K562 (cell line): ENCODE measurements around the gene PROK2. TPM values are rescaled to one million over a fixed set of nuclear protein-coding genes. Genes with fewer than 3 reads are reported as not detected.

ENCODE experiments used
- ATAC-seq: fragments of 200-7000 bp; cut with Tn5 transposase; 3 replicates; pipeline ENCODE4 v1.9.1; 2020; ENCODE audit warnings: moderate library complexity
- BruUV-seq: library from RNA; stranded (reverse); fragments of 400-500 nt; replicated peaks from 2 replicates; lab custom pipeline; 2021; lab: Mats Ljungman, UMichigan
- CTCF ChIA-PET: fragments of 300-600 bp; formaldehyde crosslinking; extraction: SDS; loops from one replicate; lab custom pipeline; 2021; ENCODE audit warnings: low intra/inter-chr PET ratio; lab: Yijun Ruan, JAX
- POLR2A ChIA-PET: fragments of 300-600, 350-650 bp; sonication (Branson Sonifier 250); formaldehyde crosslinking; extraction: SDS; loops from one replicate; lab custom pipeline; 2021; ENCODE audit warnings: antibody characterized with exemption, inconsistent platforms; lab: Yijun Ruan, JAX
- DNase-seq, 4 experiments: peaks; one replicate each; pipeline versions ENCODE4 v3.0.0 to v3.0.0-alpha.2; 2011 to 2018; ENCODE audit warnings: low spot score in 3 of 4, mixed read lengths in 3 of 4; ENCODE audit errors: extremely low read depth in 1 of 4
- FAIRE-seq: peaks from 2 replicates; lab custom pipeline; 2011; peaks lifted over from hg19 to GRCh38; lab: Jason Lieb, UNC
- H2AFZ ChIP-seq: 2 replicates; pipeline ENCODE4 v1.6.0; 2011; ENCODE audit warnings: low read depth, low read length, control low read depth, inconsistent platforms
- H3K27ac ChIP-seq: fragments of 200-600 bp; 3 replicates; pipeline ENCODE4 v1.8.0; 2011; ENCODE audit warnings: low read depth, mild to moderate bottlenecking, control low read depth, inconsistent platforms, low read length, moderate library complexity, mixed read lengths; ENCODE audit errors: extremely low read depth
- H3K27me3 ChIP-seq, 2 experiments: fragments of 300-600 bp in 1 of 2; 2 replicates in 1 of 2; 3 replicates in 1 of 2; pipeline versions ENCODE4 v1.6.0 to v1.8.0; 2011; ENCODE audit warnings: inconsistent platforms in 2 of 2, low read length in 2 of 2, mild to moderate bottlenecking in 1 of 2, mixed read lengths in 1 of 2, moderate library complexity in 1 of 2; ENCODE audit not compliant: control insufficient read depth in 2 of 2, insufficient read depth in 2 of 2
- H3K36me3 ChIP-seq: fragments of 300-600 bp; 3 replicates; pipeline ENCODE4 v1.8.0; 2011; ENCODE audit warnings: mild to moderate bottlenecking, low read length, inconsistent platforms; ENCODE audit not compliant: control insufficient read depth, insufficient read depth
- H3K4me1 ChIP-seq, 2 experiments: fragments of 200-600 bp in 1 of 2; replicated peaks in 1 of 2; 2 replicates in 1 of 2; 3 replicates in 1 of 2; pipeline versions ENCODE4 v1.5.1 to v1.8.0; 2011; ENCODE audit warnings: inconsistent platforms in 2 of 2, low read length in 2 of 2, mild to moderate bottlenecking in 1 of 2, mixed read lengths in 1 of 2, moderate library complexity in 1 of 2; ENCODE audit not compliant: control insufficient read depth in 2 of 2, insufficient read depth in 2 of 2
- H3K4me2 ChIP-seq: 2 replicates; pipeline ENCODE4 v1.6.1; 2011; ENCODE audit warnings: low read length, control low read depth, inconsistent platforms, mixed read lengths; ENCODE audit not compliant: insufficient read depth
- H3K4me3 ChIP-seq: fragments of 200-600 bp; sonication (generic), shearing (Covaris generic); 2 replicates; pipeline ENCODE4 v1.5.1; 2016; ENCODE audit warnings: control low read depth, inconsistent platforms
- H3K79me2 ChIP-seq: fragments of 200-600 bp; 3 replicates; pipeline ENCODE4 v1.8.0; 2011; ENCODE audit warnings: low read length, inconsistent platforms; ENCODE audit not compliant: control insufficient read depth, insufficient read depth
- H3K9ac ChIP-seq, 2 experiments: 2 replicates each; pipeline versions ENCODE4 v1.6.0 to v1.6.1; 2011; ENCODE audit warnings: low read depth in 2 of 2, low read length in 2 of 2, control low read depth in 1 of 2, inconsistent platforms in 1 of 2, mild to moderate bottlenecking in 1 of 2, mixed read lengths in 1 of 2; ENCODE audit not compliant: insufficient read depth in 1 of 2
- H3K9me1 ChIP-seq: one replicate; pipeline ENCODE4 v1.6.0; 2011; ENCODE audit warnings: inconsistent platforms, mild to moderate bottlenecking, low read length, moderate library complexity; ENCODE audit not compliant: control insufficient read depth, insufficient read depth
- H3K9me3 ChIP-seq: replicated peaks from 2 replicates; pipeline ENCODE4 v1.5.1; 2011; ENCODE audit warnings: low read depth, low read length, inconsistent platforms; ENCODE audit not compliant: control insufficient read depth, insufficient read depth
- H4K20me1 ChIP-seq: replicated peaks from 2 replicates; pipeline ENCODE4 v1.6.1; 2011; ENCODE audit warnings: low read length, inconsistent platforms, mixed read lengths; ENCODE audit not compliant: control insufficient read depth, insufficient read depth
- MTA2 ChIP-seq: fragments of 450-650 bp; IDR thresholded peaks from 2 replicates; pipeline ENCODE4 v1.6.1; 2016; ENCODE audit warnings: low read depth
- MTF1 ChIP-seq: fragments of 250-450 bp; sonication (Bioruptor Pico); IDR thresholded peaks from 2 replicates; pipeline ENCODE4 v1.9.0; 2021; ENCODE audit warnings: moderate library complexity, mild to moderate bottlenecking, inconsistent platforms, borderline replicate concordance
- WGBS: fragments of 100-300 bp; shearing (Covaris generic); methylation state at CpG from one replicate; pipeline ENCODE4 v1.1.6; 2016; ENCODE audit warnings: low coverage, mixed read lengths; ENCODE audit not compliant: insufficient coverage; ENCODE audit errors: missing lambda C conversion rate; 5-methylcytosine and 5-hydroxymethylcytosine counted together
- in situ Hi-C: fragments of 300-500 bp; cut with MboI; formaldehyde crosslinking; loops from 4 replicates; pipeline ENCODE4 v1.15.0; 2018; ENCODE audit warnings: inconsistent platforms, mixed read lengths
- intact Hi-C: fragments of 100-400 bp; cut with micrococcal nuclease; formaldehyde crosslinking; loops from 2 replicates; pipeline ENCODE4 v1.14.2; 2022
- polyA plus RNA-seq, 8 experiments: library from polyadenylated mRNA; depleted of rRNA in 4 of 8; stranded (reverse) in 5 of 8; unstranded in 3 of 8; fragments of >200 nt; fragmentation: Nextera tagmentation in 2 of 8; fragmentation: Illumina TruSeq in 1 of 8; extraction: Ambion mirVana in 2 of 8; extraction: Trizol in 1 of 8; gene quantifications; 2 replicates each; pipeline versions ENCODE4 v1.2.1 to v1.2.3, GENCODE V29; 2011 to 2014; ENCODE audit warnings: inconsistent platforms in 1 of 8, missing spikeins in 1 of 8
- total RNA-seq, 7 experiments: library from RNA; depleted of rRNA in 6 of 7; stranded (reverse); fragments of >200 nt in 6 of 7; fragmentation: Illumina TruSeq in 2 of 7; extraction: Trizol in 2 of 7; gene quantifications; 2 replicates each; pipeline versions ENCODE4 v1.2.1 to v1.2.3, GENCODE V29; 2011 to 2021; ENCODE audit warnings: low replicate concordance in 1 of 7
- TF ChIP-seq, protein P1 (sequence below): fragments of 200-800 bp; sonication (Bioruptor generic); IDR thresholded peaks from 2 replicates; pipeline ENCODE4 v1.6.1; 2016; ENCODE audit warnings: missing genetic modification characterization, missing compliant biosample characterization
- TF ChIP-seq, protein P2 (sequence below): fragments of 250-450 bp; sonication (Bioruptor Pico); IDR thresholded peaks from 2 replicates; pipeline ENCODE4 v1.8.0; 2021; ENCODE audit warnings: borderline replicate concordance, mild to moderate bottlenecking, moderate library complexity; ENCODE audit not compliant: poor library complexity, severe bottlenecking
- TF ChIP-seq, protein P3 (sequence below): sonication (generic); formaldehyde crosslinking; IDR thresholded peaks from 2 replicates; pipeline ENCODE4 v1.8.1; 2023; ENCODE audit warnings: mild to moderate bottlenecking, missing genetic modification reagents
- TF ChIP-seq, protein P4 (sequence below), 3 experiments: IDR thresholded peaks in 2 of 3; conservative IDR thresholded peaks in 1 of 3; 2 replicates each; pipeline ENCODE4 v1.5.1; 2011 to 2012; ENCODE audit warnings: low read length in 3 of 3, mild to moderate bottlenecking in 3 of 3, control low read depth in 2 of 3, improper control_type of control experiment in 1 of 3, inconsistent platforms in 1 of 3, low read depth in 1 of 3, mixed read lengths in 1 of 3, moderate library complexity in 1 of 3; ENCODE audit not compliant: insufficient read depth in 2 of 3
- TF ChIP-seq, protein P5 (sequence below), 3 experiments: fragments of 200-800 bp in 1 of 3; sonication (Bioruptor generic) in 1 of 3; sonication (generic) in 1 of 3; formaldehyde crosslinking in 1 of 3; IDR thresholded peaks; 2 replicates each; pipeline versions ENCODE4 v1.6.1 to v1.8.0; 2016 to 2022; ENCODE audit warnings: mild to moderate bottlenecking in 2 of 3, missing compliant biosample characterization in 2 of 3, missing genetic modification characterization in 2 of 3, missing genetic modification reagents in 1 of 3

PROK2 gene
- total and polyA plus RNA-seq, 9 of the 15 experiments (the other 6 are each of a cell fraction or from before 2014, with no cell fraction given): 0.07 to 0.13 TPM; not detected in 7

DNA sequence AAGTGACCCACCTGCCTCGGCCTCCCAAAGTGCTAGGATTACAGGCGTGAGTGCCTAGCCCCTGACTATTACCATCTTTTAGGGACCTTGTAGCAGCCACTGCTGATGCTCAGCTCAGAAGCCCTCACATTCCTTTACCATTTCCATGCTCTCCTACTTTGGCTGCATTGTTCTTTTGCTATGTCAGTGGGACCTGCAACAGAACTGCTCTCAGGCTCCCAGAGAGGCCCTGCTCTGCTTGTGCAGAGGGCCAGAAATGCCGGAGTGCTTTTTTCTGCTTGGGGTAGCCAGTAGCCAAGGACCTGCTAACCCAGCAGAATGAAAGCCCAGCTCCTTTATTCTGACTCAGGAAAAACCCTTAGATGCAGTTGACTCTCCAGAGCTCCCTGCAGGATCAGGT lies 18.3 kb upstream of the PROK2 start (continued):
- TF ChIP-seq, protein P1, sequence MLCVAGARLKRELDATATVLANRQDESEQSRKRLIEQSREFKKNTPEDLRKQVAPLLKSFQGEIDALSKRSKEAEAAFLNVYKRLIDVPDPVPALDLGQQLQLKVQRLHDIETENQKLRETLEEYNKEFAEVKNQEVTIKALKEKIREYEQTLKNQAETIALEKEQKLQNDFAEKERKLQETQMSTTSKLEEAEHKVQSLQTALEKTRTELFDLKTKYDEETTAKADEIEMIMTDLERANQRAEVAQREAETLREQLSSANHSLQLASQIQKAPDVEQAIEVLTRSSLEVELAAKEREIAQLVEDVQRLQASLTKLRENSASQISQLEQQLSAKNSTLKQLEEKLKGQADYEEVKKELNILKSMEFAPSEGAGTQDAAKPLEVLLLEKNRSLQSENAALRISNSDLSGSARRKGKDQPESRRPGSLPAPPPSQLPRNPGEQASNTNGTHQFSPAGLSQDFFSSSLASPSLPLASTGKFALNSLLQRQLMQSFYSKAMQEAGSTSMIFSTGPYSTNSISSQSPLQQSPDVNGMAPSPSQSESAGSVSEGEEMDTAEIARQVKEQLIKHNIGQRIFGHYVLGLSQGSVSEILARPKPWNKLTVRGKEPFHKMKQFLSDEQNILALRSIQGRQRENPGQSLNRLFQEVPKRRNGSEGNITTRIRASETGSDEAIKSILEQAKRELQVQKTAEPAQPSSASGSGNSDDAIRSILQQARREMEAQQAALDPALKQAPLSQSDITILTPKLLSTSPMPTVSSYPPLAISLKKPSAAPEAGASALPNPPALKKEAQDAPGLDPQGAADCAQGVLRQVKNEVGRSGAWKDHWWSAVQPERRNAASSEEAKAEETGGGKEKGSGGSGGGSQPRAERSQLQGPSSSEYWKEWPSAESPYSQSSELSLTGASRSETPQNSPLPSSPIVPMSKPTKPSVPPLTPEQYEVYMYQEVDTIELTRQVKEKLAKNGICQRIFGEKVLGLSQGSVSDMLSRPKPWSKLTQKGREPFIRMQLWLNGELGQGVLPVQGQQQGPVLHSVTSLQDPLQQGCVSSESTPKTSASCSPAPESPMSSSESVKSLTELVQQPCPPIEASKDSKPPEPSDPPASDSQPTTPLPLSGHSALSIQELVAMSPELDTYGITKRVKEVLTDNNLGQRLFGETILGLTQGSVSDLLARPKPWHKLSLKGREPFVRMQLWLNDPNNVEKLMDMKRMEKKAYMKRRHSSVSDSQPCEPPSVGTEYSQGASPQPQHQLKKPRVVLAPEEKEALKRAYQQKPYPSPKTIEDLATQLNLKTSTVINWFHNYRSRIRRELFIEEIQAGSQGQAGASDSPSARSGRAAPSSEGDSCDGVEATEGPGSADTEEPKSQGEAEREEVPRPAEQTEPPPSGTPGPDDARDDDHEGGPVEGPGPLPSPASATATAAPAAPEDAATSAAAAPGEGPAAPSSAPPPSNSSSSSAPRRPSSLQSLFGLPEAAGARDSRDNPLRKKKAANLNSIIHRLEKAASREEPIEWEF (CRISPR knock-in tag): no peak

DNA sequence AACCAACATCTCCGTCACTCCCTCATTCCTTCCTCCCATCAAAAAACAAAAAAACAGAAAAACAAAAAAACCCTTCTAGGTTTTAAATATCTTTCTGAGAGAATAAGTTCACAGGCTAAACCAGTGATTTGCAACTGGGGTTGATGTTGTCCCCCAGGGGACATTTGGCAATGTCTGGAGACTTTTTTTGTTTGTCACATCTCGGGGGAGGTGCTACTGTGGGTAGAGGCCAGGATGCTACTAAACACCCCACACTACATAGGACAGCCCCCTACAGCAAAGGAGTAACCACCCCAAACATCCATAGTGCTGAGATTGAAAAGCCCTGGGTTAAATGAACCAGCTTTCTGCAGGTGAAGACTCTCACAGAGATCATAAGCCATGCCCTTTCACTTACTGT lies 17.0 kb upstream of the PROK2 start:
- Histone ChIP-seq H3K79me2 (no peaks in the 10 kb centered on the region), H3K9me3 (no peaks in the 10 kb centered on the region), H2AFZ (no peak overlapping the region), H3K27ac (no peak overlapping the region), H3K4me2 (no peak overlapping the region), H3K9ac (no peak overlapping the region), H3K4me1 (no peaks in the 10 kb centered on the region; a peak in 1 of 5 replicates), H3K36me3 (no peaks in the 10 kb centered on the region), H3K4me3 (no peak overlapping the region), H3K9me1 (no peaks in the 10 kb centered on the region), H3K27me3 (peaks cover 0 to 12% of the 10 kb centered on the region in 2 experiments; a peak in 2 of 5 replicates), H4K20me1 (no peaks in the 10 kb centered on the region)
- POLR2A ChIA-PET: interaction anchor here (0.6 to 0.8 kb wide), 2 partner anchors 18 to 503 kb away, joined by 3 to 4 read pairs; no protein-coding TSS in a partner anchor
- intact Hi-C loops (no loop called here), in situ Hi-C loops (no loop called here)
- 6% methylated on average over 2 of the region's 2 CpGs for WGBS
- DNase-seq: no peak
- no TSS peak for BruUV-seq
- CTCF ChIA-PET: no interaction called here
- no peak for ATAC-seq
- no peak for FAIRE-seq
- TF ChIP-seq MTA2 (no peak), MTF1 (CRISPR knock-in tag) (no peak)
- TF ChIP-seq, protein P2, sequence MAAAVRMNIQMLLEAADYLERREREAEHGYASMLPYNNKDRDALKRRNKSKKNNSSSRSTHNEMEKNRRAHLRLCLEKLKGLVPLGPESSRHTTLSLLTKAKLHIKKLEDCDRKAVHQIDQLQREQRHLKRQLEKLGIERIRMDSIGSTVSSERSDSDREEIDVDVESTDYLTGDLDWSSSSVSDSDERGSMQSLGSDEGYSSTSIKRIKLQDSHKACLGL (CRISPR knock-in tag): no peak
- TF ChIP-seq, protein P3, sequence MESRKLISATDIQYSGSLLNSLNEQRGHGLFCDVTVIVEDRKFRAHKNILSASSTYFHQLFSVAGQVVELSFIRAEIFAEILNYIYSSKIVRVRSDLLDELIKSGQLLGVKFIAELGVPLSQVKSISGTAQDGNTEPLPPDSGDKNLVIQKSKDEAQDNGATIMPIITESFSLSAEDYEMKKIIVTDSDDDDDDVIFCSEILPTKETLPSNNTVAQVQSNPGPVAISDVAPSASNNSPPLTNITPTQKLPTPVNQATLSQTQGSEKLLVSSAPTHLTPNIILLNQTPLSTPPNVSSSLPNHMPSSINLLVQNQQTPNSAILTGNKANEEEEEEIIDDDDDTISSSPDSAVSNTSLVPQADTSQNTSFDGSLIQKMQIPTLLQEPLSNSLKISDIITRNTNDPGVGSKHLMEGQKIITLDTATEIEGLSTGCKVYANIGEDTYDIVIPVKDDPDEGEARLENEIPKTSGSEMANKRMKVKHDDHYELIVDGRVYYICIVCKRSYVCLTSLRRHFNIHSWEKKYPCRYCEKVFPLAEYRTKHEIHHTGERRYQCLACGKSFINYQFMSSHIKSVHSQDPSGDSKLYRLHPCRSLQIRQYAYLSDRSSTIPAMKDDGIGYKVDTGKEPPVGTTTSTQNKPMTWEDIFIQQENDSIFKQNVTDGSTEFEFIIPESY (CRISPR knock-in tag): no peak
- TF ChIP-seq, protein P4, sequence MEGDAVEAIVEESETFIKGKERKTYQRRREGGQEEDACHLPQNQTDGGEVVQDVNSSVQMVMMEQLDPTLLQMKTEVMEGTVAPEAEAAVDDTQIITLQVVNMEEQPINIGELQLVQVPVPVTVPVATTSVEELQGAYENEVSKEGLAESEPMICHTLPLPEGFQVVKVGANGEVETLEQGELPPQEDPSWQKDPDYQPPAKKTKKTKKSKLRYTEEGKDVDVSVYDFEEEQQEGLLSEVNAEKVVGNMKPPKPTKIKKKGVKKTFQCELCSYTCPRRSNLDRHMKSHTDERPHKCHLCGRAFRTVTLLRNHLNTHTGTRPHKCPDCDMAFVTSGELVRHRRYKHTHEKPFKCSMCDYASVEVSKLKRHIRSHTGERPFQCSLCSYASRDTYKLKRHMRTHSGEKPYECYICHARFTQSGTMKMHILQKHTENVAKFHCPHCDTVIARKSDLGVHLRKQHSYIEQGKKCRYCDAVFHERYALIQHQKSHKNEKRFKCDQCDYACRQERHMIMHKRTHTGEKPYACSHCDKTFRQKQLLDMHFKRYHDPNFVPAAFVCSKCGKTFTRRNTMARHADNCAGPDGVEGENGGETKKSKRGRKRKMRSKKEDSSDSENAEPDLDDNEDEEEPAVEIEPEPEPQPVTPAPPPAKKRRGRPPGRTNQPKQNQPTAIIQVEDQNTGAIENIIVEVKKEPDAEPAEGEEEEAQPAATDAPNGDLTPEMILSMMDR (IDR thresholded peaks at IDR 0.05 in 2 of 3, conservative IDR thresholded peaks at IDR 0.05 in 1 of 3; ENCODE audit: insufficient read depth in 2 of 3, low read depth in 1 of 3, low read length in 3 of 3): no peak
- TF ChIP-seq, protein P5, sequence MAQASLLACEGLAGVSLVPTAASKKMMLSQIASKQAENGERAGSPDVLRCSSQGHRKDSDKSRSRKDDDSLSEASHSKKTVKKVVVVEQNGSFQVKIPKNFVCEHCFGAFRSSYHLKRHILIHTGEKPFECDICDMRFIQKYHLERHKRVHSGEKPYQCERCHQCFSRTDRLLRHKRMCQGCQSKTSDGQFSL (CRISPR knock-in tag; IDR thresholded peaks at IDR 0.05): no peak
- TF ChIP-seq, protein P5 (tag; IDR thresholded peaks at IDR 0.05): no peak
